ENCODE data around the gene C17orf67.

DNA sequence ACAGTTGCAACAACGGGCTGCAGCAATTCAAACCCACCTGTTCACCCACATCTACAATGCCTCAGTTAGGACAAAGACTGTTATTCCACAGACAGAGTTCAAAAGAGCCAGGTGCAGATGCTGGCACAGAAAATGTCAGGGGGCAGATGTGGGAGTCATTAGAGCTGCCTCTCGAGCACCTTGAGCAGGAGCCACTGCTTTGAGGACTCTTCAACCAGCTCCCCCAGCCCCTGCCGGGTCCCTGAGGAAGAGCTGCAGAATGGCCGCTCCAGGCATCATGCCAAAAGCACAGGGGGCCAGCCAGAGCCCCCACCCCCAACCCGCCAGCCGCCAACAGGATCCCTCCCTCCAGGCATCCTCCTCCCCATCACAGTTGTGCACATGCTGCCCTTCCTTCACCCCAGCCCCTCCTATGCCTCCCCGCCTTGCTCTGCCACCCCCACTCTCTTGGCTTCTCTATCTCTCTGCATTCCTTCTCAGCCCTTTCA lies 20.8 kb downstream of the C17orf67 start:
- TF ChIP-seq, protein P1, sequence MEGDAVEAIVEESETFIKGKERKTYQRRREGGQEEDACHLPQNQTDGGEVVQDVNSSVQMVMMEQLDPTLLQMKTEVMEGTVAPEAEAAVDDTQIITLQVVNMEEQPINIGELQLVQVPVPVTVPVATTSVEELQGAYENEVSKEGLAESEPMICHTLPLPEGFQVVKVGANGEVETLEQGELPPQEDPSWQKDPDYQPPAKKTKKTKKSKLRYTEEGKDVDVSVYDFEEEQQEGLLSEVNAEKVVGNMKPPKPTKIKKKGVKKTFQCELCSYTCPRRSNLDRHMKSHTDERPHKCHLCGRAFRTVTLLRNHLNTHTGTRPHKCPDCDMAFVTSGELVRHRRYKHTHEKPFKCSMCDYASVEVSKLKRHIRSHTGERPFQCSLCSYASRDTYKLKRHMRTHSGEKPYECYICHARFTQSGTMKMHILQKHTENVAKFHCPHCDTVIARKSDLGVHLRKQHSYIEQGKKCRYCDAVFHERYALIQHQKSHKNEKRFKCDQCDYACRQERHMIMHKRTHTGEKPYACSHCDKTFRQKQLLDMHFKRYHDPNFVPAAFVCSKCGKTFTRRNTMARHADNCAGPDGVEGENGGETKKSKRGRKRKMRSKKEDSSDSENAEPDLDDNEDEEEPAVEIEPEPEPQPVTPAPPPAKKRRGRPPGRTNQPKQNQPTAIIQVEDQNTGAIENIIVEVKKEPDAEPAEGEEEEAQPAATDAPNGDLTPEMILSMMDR (IDR thresholded peaks at IDR 0.05) = no peak
- TF ChIP-seq POLR2AphosphoS5 (IDR thresholded peaks at IDR 0.05) (no peak), POLR2A (IDR thresholded peaks at IDR 0.05) (no peak), EP300 (IDR thresholded peaks at IDR 0.05) (no peak)
